ENCODE data around the gene MPP1. TPM values are rescaled to one million over a fixed set of nuclear protein-coding genes. Genes with fewer than 3 reads are reported as not detected.
A peak's percentile ranks its signal among the peaks of the same experiment; 100 is the strongest.

Gene MPP1
- total and polyA plus RNA-seq, 9 of the 15 experiments (the other 6 are each of a cell fraction or from before 2014, with no cell fraction given): 227 to 395 (median 283) TPM

DNA sequence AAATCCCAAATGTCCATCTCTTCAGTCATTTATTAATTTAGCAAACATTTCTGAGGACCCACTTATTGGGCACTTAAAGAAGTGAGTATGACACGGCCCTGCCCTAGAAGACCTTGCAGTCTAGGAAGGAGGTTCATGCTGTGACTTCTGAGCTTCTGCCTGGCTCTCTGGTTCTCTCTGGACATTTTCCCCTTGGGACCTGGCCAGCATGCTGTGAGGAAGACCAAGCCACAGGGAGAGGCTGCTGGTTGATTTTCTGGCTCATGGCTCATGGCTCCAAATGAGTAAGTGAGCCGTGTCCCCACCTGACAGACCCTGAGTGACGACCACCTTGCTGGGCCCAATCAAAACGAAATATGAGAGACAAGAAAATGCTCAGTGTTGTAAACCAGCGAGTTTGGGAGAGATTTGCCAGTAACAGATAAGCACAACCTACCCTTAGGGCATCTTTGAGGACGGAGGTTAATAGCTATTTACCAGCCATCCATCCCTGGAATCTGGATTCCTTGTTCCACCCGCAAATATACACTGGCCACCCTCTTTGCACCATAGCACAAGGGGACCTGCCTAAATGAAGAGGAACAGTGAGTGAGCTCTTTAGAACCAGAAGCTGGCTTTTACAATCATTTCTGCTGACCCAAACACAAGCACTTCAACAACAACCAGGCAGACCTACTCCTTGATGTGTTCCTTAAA is 876 bp downstream of the MPP1 start:
- in situ Hi-C loops (cut with MboI): no loop called here
- ChIA-PET POLR2A (interaction anchor here (0.7 to 2.7 kb wide), 6 partner anchors 8 to 199 kb away, joined by 3 to 23 read pairs (median 4); no protein-coding TSS in a partner anchor), CTCF (ENCODE audit: low intra/inter-chr PET ratio) (no interaction called here)
- no peak for TF ChIP-seq ZNF780A (CRISPR knock-in tag; IDR thresholded peaks at IDR 0.05)
- TF ChIP-seq HOXB6 (CRISPR knock-in tag; IDR thresholded peaks at IDR 0.05; ENCODE audit: borderline replicate concordance): no peak
- TF ChIP-seq SMAD2 (IDR thresholded peaks at IDR 0.05; ENCODE audit: low read depth, low read length): no peak
- 0 out of 2 replicates have a peak, but pooled peaks have one; percentile 30 for TF ChIP-seq TGIF2 (CRISPR knock-in tag; IDR thresholded peaks at IDR 0.05)
- TF ChIP-seq, protein P1, sequence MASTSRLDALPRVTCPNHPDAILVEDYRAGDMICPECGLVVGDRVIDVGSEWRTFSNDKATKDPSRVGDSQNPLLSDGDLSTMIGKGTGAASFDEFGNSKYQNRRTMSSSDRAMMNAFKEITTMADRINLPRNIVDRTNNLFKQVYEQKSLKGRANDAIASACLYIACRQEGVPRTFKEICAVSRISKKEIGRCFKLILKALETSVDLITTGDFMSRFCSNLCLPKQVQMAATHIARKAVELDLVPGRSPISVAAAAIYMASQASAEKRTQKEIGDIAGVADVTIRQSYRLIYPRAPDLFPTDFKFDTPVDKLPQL (IDR thresholded peaks at IDR 0.05; ENCODE audit: extremely low read depth, insufficient read length): no peak
- TF ChIP-seq, protein P2, sequence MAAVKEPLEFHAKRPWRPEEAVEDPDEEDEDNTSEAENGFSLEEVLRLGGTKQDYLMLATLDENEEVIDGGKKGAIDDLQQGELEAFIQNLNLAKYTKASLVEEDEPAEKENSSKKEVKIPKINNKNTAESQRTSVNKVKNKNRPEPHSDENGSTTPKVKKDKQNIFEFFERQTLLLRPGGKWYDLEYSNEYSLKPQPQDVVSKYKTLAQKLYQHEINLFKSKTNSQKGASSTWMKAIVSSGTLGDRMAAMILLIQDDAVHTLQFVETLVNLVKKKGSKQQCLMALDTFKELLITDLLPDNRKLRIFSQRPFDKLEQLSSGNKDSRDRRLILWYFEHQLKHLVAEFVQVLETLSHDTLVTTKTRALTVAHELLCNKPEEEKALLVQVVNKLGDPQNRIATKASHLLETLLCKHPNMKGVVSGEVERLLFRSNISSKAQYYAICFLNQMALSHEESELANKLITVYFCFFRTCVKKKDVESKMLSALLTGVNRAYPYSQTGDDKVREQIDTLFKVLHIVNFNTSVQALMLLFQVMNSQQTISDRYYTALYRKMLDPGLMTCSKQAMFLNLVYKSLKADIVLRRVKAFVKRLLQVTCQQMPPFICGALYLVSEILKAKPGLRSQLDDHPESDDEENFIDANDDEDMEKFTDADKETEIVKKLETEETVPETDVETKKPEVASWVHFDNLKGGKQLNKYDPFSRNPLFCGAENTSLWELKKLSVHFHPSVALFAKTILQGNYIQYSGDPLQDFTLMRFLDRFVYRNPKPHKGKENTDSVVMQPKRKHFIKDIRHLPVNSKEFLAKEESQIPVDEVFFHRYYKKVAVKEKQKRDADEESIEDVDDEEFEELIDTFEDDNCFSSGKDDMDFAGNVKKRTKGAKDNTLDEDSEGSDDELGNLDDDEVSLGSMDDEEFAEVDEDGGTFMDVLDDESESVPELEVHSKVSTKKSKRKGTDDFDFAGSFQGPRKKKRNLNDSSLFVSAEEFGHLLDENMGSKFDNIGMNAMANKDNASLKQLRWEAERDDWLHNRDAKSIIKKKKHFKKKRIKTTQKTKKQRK (IDR thresholded peaks at IDR 0.05; ENCODE audit: borderline replicate concordance, low read depth, low read length): no peak
- no peak for TF ChIP-seq SIN3B (IDR thresholded peaks at IDR 0.05; ENCODE audit: low read depth)
- TF ChIP-seq, protein P3, sequence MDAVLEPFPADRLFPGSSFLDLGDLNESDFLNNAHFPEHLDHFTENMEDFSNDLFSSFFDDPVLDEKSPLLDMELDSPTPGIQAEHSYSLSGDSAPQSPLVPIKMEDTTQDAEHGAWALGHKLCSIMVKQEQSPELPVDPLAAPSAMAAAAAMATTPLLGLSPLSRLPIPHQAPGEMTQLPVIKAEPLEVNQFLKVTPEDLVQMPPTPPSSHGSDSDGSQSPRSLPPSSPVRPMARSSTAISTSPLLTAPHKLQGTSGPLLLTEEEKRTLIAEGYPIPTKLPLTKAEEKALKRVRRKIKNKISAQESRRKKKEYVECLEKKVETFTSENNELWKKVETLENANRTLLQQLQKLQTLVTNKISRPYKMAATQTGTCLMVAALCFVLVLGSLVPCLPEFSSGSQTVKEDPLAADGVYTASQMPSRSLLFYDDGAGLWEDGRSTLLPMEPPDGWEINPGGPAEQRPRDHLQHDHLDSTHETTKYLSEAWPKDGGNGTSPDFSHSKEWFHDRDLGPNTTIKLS (IDR thresholded peaks at IDR 0.05; ENCODE audit: borderline replicate concordance, low read depth): no peak
- TF ChIP-seq, protein P4, sequence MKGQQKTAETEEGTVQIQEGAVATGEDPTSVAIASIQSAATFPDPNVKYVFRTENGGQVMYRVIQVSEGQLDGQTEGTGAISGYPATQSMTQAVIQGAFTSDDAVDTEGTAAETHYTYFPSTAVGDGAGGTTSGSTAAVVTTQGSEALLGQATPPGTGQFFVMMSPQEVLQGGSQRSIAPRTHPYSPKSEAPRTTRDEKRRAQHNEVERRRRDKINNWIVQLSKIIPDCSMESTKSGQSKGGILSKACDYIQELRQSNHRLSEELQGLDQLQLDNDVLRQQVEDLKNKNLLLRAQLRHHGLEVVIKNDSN (CRISPR knock-in tag; IDR thresholded peaks at IDR 0.05): 0 out of 2 replicates have a peak, but pooled peaks have one; percentile 7
- peak; percentile 65 for TF ChIP-seq KAT7 (CRISPR knock-in tag; IDR thresholded peaks at IDR 0.05; ENCODE audit: borderline replicate concordance)
- TF ChIP-seq DACH1 (IDR thresholded peaks at IDR 0.05; ENCODE audit: partially characterized antibody): no peak
- TF ChIP-seq, protein P5, sequence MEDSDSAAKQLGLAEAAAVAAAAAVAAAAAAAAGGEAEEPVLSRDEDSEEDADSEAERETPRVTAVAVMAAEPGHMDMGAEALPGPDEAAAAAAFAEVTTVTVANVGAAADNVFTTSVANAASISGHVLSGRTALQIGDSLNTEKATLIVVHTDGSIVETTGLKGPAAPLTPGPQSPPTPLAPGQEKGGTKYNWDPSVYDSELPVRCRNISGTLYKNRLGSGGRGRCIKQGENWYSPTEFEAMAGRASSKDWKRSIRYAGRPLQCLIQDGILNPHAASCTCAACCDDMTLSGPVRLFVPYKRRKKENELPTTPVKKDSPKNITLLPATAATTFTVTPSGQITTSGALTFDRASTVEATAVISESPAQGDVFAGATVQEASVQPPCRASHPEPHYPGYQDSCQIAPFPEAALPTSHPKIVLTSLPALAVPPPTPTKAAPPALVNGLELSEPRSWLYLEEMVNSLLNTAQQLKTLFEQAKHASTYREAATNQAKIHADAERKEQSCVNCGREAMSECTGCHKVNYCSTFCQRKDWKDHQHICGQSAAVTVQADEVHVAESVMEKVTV (CRISPR knock-in tag; IDR thresholded peaks at IDR 0.05): no peak

More for the DNA sequence above, 876 bp downstream of the MPP1 start:
- peaks cover 11 to 18% of the 10 kb centered on the region in 2 experiments for H3K4me1 ChIP-seq (replicated peaks in 1 of 2; ENCODE audit: control insufficient read depth in 2 of 2, insufficient read depth in 2 of 2, low read length in 2 of 2)
- H3K4me3 ChIP-seq: peak overlapping the region; percentile 89
- H3K4me2 ChIP-seq (ENCODE audit: insufficient read depth, low read length): peak overlapping the region; percentile 94
- peak; percentile 7 for ATAC-seq
- peaks cover 41% of the 10 kb centered on the region for H3K36me3 ChIP-seq (ENCODE audit: control insufficient read depth, insufficient read depth, low read length)
- DNase-seq (ENCODE audit: extremely low read depth in 1 of 4, low spot score in 3 of 4): peak in 2 of 4 experiments; percentile 3 to 37
- H3K27ac ChIP-seq (ENCODE audit: extremely low read depth, low read depth, low read length): peak overlapping the region; percentile 100
- TSS peak; percentile 41 for BruUV-seq (replicated peaks)
- no peaks in the 10 kb centered on the region for H3K9me1 ChIP-seq (ENCODE audit: control insufficient read depth, insufficient read depth, low read length)
- H2AFZ ChIP-seq (ENCODE audit: low read depth, low read length): no peak overlapping the region
- 2% methylated on average over 6 of the region's 7 CpGs for WGBS (ENCODE audit: insufficient coverage, low coverage, missing lambda C conversion rate)
- intact Hi-C loops (cut with micrococcal nuclease): loop anchor here (2.0 kb wide), 1 partner anchor 36 kb away; no protein-coding TSS in a partner anchor
- H3K9me3 ChIP-seq (replicated peaks; ENCODE audit: control insufficient read depth, insufficient read depth, low read depth, low read length): 0 out of 2 replicates have a peak, but pooled peaks cover 6% of the 10 kb centered on the region
- H3K79me2 ChIP-seq (ENCODE audit: control insufficient read depth, insufficient read depth, low read length): peaks cover 66% of the 10 kb centered on the region
- peak overlapping the region; percentile 91 to 96 for H3K9ac ChIP-seq (ENCODE audit: insufficient read depth in 1 of 2, low read depth in 2 of 2, low read length in 2 of 2)
- no peak for FAIRE-seq
- H4K20me1 ChIP-seq (replicated peaks; ENCODE audit: control insufficient read depth, insufficient read depth, low read length): 0 out of 2 replicates have a peak, but pooled peaks cover 12% of the 10 kb centered on the region
- no peaks in the 10 kb centered on the region for H3K27me3 ChIP-seq (ENCODE audit: control insufficient read depth in 2 of 2, insufficient read depth in 2 of 2, low read length in 2 of 2)
